SW480 (cell line): Measurements from ENCODE around the gene APOBEC3B.
"Not testable (repeated sequence)": the region's sequence is repeated elsewhere in the genome, so short reads cannot be mapped to it uniquely, and the experiment has no call there.

ENCODE experiments used
- DNase-seq: peaks from one replicate; pipeline ENCODE4 v3.0.0-alpha.2; 2016; ENCODE audit warnings: low spot score

APOBEC3B gene

DNA sequence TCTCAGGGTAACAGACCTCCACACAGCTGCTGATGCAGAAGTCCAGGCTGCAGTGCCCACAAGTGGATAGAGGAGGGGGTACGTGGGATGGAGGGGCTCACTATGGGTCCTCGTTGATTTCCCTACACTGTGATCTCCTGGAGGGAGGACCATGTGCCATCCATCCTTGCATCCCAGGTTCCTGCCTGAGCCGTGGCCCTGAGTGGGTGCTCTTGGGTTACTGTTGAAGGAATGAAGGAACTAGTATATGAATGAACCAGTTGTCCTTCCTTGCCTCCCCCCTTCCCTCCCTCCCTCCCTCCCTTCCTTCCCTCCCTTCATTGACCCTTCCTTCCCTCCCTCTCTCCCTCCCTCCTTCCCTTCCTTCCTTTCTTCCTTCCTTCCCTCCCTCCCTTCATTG is 15.4 kb downstream of the APOBEC3B start:
- no peak for DNase-seq

DNA sequence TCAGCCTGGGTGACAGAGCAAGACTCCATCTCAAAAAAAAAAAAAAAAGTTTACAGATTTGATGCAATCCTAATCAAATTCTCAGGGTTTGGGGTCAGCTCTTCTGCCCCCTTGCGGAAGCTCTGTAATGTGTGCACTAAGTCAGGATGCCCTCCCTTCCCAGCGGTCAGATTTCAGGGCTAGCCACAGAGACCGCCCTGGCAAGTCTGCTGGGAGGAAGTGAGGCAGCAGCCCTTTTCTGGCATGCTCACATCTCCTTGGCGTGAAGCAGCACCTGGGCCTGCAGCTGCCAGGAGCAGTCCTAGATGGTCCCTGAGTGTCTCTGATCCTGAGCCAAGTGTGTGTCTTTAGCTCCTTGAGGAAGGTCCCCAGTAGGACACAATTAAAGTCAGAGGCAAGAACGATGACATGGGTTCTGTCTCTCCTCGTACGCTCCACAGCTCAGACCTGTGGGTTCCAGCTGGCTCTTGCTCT is 21.1 kb downstream of the APOBEC3B start:
- DNase-seq: peak; percentile 82

DNA sequence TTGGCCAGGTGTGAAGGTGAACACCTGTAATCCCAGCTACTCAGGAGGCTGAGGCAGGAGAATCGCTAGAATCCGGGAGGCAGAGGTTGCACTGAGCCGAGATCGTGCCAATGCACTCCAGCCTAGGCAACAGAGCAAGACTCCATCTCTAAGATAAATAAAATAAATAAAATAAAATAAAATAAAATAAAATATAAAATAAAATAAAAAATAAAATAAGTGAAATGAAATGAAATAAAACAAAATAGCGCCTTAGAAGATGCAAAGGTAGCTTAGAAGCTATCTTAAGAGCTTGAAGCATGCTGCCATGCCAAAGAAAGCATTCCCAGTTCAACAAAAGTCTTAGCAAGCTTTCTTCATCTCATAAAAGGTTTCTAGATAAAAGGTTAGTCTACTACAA is 25.0 kb downstream of the APOBEC3B start:
- no peak for DNase-seq

DNA sequence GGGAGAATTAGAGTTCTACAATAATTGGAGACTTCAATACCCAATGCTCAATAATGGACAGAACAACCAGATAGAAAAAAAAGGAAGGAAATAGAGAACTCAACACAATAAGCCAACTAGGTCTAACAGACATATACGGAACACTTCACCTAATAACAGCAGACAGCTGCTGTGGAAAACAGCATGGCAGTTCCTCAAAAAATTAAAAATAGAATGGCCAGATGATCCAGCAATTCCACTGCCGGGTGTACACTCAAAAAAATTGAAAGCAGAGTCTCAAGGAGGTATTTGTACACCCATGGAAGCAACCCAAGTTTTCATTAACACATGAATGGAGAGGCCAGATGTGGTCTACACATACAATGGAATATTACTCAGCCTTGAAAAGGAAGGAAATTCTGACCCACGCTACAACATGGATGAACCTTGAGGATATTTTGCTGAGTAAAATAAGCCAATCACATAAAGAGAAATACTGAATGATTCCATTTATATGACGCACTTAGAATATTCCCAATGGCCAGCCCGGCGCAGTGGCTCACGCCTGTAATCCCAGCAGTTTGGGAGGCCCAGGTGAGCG is 26.2 kb downstream of the APOBEC3B start:
- DNase-seq: not testable (repeated sequence)

DNA sequence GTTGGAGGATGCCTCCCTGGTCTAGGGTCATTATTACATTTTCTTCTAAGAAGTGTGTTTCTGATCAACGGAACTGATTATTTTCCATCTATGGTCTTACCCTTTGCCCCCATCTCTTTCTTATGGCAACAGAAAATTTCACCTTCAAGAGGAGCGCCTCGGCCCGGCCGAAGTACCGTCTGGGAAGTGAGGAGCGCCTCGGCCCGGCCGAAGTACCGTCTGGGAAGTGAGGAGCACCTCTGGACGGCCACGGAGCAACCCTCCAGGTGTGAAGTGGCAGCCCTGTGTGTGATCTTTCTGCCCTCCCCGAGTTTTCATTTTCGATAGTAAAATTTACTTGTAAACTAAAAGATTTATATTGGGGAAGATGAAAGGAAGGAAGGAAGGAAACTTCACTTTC is 28.8 kb downstream of the APOBEC3B start:
- no peak for DNase-seq

DNA sequence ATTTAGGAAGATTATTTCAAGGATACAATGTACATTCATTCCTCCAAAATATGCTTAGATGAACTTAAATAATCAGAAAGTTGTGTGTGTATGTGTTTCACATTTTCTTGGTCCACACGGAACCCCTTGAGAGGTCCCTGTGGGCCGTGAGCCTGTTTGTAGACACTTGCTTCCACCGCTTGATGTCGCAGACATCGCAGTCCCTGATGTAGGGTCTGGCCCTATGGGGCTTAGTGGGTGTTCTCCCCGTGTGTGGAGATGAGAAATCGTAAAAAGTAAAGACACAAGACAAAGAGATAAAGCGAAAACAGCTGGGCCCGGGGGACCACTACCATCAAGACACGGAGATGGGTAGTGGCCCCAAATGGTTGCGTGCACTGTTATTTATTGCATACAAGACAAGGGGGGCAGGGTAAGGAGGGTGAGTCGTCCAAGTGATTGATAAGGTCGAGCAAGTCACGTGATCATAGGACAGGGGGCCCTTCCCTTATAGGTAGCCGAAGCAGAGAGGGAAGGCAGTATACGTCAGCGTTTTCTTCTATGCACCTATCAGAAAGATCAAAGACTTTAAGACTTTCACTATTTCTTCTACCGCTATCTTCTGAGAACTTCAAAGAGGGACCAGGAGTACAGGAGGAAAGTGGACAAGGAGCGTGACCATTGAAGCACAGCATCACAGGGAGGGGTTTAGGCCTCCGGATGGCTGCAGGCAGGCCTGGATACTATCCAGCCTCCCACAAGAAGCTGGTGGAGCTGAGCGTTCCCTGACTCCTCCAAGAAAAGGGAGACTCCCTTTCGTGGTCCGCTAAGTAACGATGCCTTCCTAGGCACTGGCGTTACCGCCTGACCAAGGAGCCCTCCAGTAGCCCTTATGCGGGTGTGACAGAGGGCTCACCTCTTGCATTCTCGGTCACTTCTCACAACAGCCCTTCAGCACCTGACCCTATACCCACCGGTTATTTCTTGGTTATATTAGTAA is 30.7 kb downstream of the APOBEC3B start:
- DNase-seq: no peak

DNA sequence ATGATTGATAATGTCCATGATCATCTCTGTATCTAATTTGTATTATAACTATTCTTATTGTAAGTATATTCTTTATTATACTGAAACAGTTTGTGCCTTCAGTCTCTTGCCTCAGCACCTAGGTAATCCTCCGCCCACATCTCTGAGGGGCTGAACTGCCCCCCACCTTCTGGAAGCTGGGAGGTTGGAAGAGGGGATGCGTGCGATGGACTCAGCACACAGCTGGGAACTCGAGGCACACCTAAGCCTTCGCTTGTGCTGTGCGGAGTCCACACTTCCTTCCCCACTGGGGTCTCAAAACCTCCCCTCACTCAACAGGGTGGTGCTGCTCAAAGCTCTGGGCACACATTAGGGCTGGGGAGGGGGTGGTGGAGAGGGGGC is 31.4 kb downstream of the APOBEC3B start:
- not testable (repeated sequence) for DNase-seq

DNA sequence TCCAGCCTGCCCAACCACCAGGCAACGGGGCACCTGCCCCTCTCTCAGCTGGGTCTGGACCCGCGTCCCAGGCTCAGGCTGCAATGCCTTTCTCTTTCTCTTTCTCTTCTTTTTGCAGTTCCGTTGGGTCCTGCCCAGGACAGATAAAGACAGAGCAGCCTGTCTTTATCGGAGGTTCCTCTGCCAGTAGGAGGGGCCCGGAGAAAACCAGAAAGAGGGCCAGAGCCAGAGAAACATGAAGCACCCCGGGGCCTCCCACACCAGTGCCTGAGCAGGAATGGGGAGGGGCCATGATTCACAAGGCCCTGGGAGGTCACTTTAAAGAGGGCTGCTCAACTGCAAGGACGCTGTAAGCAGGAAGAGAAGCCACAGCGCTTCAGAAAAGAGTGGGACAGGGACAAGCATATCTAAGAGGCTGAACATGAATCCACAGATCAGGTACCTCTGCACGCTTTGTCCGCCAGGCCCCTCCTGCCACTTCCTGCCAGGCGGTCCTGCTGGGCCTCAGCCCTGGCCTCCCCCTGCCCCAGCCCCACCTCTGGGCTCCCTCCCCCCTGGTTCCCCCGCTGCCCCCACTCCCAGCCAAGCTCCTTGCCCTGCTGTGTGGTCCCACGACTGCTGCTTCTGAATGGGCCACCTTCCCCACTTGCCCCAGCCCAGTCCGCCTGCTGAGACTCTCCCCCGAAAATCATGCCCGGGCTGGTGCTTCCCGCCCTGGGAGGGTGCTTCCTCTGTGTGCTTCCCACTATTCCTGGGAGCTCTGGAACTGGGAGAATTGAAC is 32.0 kb downstream of the APOBEC3B start, which contains the start of gene APOBEC3C:
Gene APOBEC3C (plus strand): TSS at position 316 of the 781 bp plus-strand sequence. CDS start 106 bp downstream, at position 422.
- peak; percentile 83 for DNase-seq

DNA sequence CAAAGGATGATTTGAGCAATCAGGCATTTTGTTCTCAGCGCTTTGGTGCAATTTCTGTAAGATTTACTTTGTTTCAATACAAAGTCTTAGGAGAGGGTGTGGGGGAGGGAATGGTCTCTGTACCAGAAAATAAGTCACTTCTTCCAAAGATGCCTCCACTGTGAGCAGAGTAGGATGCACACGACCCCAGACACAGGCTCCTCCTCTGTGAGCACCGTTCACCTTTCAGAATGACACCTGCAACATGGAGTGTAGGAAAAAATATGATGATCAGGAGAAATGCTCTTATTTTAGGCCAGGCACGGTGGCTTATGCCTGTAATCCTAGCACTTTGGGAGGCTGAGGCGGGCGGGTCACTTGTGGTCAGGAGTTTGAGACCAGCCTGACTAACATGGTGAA is 32.6 kb downstream of the APOBEC3B start:
- not testable (repeated sequence) for DNase-seq

DNA sequence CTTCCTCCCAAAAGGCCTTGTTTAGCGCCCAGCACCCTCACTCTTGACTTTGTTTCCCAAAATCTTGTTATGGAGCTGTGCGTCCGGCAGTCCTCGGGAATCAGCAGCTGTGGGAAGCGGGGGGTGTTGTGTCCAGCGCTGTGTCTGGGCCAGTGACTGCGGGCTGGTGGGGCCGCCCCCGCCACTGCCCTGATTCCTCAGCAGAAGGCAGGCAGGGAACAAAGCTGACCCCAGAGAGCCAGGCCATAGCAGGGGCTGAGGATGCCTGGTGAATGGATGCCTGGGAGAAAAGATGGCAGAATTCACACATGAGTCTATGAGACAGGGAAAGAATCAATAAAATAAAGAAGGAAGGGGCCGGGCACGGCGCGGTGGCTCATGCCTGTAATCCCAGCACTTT is 34.4 kb downstream of the APOBEC3B start:
- DNase-seq: no peak

DNA sequence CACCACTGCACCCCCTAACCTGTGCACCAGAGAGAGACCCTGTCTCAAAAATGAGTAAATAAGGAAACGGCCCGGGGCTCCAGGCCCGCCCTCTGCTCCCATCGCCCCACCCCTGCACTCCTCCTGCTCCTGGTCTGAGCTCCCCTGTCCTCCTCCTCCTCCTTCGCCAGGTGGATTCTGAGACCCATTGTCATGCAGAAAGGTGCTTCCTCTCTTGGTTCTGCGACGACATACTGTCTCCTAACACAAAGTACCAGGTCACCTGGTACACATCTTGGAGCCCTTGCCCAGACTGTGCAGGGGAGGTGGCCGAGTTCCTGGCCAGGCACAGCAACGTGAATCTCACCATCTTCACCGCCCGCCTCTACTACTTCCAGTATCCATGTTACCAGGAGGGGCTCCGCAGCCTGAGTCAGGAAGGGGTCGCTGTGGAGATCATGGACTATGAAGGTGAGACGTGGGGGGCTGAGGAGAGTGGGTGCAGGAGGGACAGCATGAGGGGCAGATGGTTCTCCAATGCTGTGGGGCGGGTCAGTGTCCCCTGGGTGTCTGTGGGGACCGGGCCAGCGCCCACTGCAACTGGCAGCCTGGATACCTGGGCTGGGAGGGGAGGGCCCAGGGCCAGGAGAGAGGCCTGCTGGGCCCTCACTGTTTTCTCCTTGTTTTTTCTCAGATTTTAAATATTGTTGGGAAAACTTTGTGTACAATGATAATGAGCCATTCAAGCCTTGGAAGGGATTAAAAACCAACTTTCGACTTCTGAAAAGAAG is 35.6 kb downstream of the APOBEC3B start:
- no peak for DNase-seq

DNA sequence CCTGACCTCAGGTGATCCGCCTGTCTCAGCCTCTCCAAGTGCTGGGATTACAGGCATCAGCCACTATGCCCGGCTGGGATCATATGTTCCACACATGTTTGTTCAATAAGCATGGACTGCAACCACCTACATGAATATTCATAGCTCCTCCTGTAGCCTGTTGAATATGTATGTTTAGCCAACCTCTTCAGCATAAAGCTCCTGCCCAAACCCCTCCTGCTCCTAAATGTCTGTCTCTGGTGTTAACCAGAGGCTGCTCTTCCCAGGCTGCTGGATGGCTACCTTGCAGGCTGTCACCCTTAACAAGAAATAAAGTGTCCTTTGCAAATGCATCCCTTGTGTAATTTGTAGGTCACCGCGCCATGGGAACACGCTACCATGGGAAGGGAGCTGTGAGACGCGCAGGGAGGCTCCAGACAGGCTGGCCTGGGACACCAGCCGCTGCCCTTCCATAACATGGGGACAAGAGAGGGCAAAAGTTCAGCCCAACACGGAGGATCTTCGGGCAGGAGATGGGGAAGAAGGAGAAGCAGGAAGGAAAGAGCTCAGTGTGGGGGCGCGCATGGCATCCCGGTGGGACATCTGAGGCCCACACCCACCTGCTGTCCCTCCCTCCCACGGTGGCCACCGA is 38.0 kb downstream of the APOBEC3B start:
- not testable (repeated sequence) for DNase-seq

DNA sequence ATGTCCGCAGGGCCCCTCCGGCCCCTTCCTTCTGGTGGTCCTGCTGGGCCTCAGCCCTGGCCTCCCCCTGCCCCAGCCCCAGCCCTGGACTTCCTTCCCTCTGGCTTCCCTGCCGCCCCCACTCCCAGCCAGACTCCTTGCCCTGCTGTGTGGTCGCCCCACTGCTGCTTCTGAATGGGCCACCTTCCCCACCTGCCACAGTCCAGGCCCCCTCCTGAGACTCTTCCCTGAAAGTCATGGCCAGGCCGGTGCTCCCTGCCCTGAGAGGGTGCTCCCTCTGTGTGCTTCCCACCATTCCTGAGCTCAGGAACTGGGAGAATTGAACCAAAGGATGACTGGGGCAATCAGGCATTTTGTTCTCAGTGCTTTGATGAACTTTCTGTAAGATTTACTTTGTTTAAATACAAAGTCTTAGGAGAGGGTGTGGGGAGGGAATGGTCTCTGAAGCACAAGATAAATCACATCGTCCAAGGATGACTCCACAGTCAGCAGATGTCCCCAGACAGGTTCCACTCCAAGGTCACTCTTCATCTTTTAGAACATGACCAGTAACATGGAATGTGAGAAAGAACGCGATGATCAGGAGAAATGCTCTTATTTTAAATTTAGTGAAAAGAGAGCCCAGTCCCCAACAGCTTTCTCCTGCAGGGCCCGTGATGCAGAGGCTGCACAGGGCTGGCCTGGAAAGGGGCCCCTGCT is 39.6 kb downstream of the APOBEC3B start:
- DNase-seq: no peak

DNA sequence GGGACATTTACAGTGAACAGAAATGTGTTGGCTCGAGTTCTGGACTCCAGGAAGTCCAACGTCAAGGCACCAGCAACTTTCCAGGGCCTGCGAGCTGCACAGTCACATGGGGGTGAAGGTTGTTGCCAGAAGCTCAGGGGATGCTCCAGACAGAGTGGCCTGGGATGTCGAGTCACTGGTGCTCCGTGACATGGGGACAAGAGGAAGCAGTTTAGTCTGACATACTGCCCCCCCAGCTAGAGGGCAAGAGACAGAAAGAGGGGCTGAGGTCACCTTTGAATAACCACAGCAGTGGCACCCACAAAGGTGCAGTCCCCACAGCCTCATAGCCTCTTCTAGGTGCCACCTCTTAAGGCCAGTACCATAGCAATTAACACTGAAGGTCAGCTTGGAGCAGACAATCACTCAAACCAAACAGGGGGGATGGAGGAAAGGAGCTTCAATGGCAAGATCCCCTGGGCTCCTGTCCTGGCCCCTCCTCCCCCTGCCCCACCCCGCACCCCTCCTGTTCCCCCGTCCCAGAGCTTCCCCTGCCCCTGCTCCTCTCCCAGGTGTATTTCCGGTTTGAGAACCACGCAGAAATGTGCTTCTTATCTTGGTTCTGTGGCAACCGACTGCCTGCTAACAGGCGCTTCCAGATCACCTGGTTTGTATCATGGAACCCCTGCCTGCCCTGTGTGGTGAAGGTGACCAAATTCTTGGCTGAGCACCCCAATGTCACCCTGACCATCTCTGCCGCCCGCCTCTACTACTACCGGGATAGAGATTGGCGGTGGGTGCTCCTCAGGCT is 42.6 kb downstream of the APOBEC3B start:
- DNase-seq: no peak

DNA sequence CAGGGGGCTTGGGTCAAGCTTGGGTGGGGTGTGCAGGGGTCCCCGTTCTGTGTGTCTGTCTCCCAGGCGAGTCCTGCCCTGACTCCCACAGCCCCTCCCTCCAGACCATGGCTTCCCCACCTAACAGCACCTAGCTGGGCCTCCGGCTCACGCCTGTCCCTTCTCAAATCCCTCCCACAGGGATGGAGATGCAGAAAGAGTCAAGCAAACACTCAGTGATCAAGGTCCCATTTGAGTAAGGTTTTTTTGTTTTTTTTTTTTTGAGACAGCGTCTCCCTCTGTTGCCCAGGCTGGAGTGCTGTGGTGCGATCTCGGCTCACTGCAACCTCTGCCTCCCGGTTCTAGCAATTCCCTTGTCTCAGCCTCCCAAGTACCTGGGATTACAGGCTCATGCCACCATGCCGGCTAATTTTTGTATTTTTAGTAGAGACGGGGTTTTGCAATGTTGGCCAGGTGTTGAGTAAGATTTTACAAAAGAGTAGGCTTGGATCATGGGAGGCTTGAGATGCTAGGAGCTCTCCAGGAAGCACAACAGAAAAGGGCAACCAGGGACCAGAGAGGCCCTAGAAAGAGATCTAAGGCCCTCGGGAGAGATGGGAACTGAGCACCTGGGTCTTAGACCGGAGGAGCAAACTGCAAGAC is 44.5 kb downstream of the APOBEC3B start:
- no peak for DNase-seq

DNA sequence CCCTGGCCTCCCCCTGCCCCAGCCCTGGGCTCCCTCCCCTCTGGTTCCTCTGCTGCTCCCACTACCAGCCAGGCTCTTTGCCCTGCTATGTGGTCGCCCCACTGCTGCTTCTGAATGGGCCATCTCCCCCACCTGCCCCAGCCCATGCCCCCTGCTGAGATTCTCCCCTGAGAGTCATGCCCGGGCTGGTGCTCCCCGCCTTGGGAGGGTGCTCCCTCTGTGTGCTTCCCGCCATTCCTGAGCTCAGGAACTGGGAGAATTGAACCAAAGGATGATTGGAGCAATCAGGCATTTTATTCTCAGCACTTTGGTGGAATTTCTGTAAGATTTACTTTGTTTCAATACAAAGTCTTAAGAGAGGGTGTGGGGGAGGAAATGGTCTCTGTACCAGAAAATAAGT is 45.6 kb downstream of the APOBEC3B start:
- DNase-seq: no peak

DNA sequence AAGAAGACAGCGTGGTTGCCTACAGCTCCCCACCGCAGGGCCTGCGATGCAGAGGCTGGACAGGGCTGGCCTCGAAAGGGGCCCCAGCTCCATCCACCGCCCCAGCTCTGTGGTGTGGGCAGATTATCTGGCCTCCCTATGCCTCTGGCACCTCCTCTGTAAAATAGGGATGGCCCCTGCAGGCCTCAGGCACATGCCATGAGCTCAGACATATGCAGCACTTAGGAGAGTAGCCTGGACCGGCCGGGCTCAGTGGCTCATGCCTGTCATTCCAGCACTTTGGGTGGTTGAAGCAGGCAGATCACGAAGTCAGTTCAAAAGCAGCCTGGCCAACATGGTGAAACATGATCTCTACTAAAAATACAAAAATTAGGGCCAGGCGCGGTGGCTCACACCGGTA is 46.1 kb downstream of the APOBEC3B start:
- no peak for DNase-seq

DNA sequence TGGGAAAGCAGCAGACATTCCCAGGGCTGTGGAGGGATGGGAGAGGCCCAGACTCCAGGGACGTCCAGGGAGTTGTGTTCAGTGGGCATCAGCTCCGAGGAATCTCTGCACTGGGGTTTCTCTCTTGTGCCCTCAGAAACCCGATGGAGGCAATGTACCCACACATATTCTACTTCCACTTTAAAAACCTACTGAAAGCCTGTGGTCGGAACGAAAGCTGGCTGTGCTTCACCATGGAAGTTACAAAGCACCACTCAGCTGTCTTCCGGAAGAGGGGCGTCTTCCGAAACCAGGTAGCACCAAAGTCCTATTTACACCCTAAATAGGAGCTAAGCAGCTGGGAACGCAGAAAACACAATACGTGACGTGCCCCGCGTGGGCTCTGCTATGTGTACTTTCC is 47.1 kb downstream of the APOBEC3B start:
- DNase-seq: no peak

DNA sequence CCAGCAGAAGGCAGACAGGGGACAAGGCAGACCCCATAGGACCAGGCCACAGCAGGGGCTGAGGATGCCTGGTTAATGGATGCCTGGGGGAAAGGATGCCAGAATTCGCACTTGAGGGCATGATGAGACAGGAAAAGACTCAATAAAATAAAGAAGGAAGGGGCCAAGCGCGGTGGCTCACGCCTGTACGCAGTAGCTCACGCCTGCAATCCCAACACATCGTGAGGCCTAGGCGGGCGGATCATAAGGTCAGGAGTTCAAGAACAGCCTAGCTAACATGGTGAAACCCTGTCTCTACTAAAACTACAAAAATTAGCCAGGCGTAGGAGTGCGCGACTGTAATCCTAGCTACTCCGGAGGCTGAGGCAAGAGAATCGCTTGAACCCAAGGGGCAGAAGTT is 48.6 kb downstream of the APOBEC3B start:
- DNase-seq: no peak
